ENCODE results near the gene ACKR2. TPM values are rescaled to one million over a fixed set of nuclear protein-coding genes. Genes with fewer than 3 reads are reported as not detected.
A peak's percentile ranks its signal among the peaks of the same experiment; 100 is the strongest.

ACKR2 gene
- total RNA-seq, 3 donors from 2014 or later, result 1.8 to 15.8 (median 6.9) TPM

GRCh38 chr3:42800251-42800650 lies 9.0 kb upstream of the ACKR2 start:
- Histone ChIP-seq H3K27me3 (no peaks in the 10 kb centered on the region), H3K36me3 (no peaks in the 10 kb centered on the region), H3K4me1 (peaks cover 0 to 11% of the 10 kb centered on the region in 2 donors), H3K9me3 (no peaks in the 10 kb centered on the region), H3K27ac (peak overlapping the region; percentile 10 to 36), H3K4me3 (no peak overlapping the region)
- DNase-seq (ENCODE audit: low spot score in 2 of 2), result no peak
- intact Hi-C loops (cut with DNase I; ENCODE audit: low total_unique reads), result no loop called here
- no peak for TF ChIP-seq POLR2A (IDR thresholded peaks at IDR 0.05)
- no peak for TF ChIP-seq POLR2AphosphoS5 (IDR thresholded peaks at IDR 0.05)
- TF ChIP-seq CTCF (IDR thresholded peaks at IDR 0.05), result no peak

GRCh38 chr3:42801048-42801620 lies 8.1 kb upstream of the ACKR2 start:
- no peak for DNase-seq (ENCODE audit: low spot score in 2 of 2)
- intact Hi-C loops (cut with DNase I; ENCODE audit: low total_unique reads), result no loop called here
- Histone ChIP-seq H3K9me3 (no peaks in the 10 kb centered on the region), H3K4me3 (peak overlapping the region in 1 of 3 donors; percentile 23), H3K4me1 (peaks cover 0 to 7% of the 10 kb centered on the region in 2 donors), H3K27ac (peak overlapping the region; percentile 36 to 45), H3K36me3 (no peaks in the 10 kb centered on the region), H3K27me3 (no peaks in the 10 kb centered on the region)
- TF ChIP-seq POLR2A (IDR thresholded peaks at IDR 0.05) (no peak), CTCF (IDR thresholded peaks at IDR 0.05) (no peak), POLR2AphosphoS5 (IDR thresholded peaks at IDR 0.05) (no peak)

- TF ChIP-seq POLR2AphosphoS5 (IDR thresholded peaks at IDR 0.05) (no peak), CTCF (IDR thresholded peaks at IDR 0.05) (no peak), POLR2A (IDR thresholded peaks at IDR 0.05) (no peak)
- Histone ChIP-seq H3K9me3 (no peaks in the 10 kb centered on the region), H3K27ac (peak overlapping the region in 1 of 2 donors; percentile 36), H3K27me3 (no peaks in the 10 kb centered on the region), H3K4me3 (no peak overlapping the region), H3K4me1 (peaks cover 0 to 7% of the 10 kb centered on the region in 2 donors), H3K36me3 (no peaks in the 10 kb centered on the region)
- DNase-seq (ENCODE audit: low spot score in 2 of 2), result no peak
- intact Hi-C loops (cut with DNase I; ENCODE audit: low total_unique reads), result no loop called here
Observed at GRCh38 chr3:42801784-42802183, 7.5 kb upstream of the ACKR2 start.

- TF ChIP-seq POLR2A (IDR thresholded peaks at IDR 0.05), result no peak
- TF ChIP-seq CTCF (IDR thresholded peaks at IDR 0.05), result no peak
- no peak for TF ChIP-seq POLR2AphosphoS5 (IDR thresholded peaks at IDR 0.05)
- no peaks in the 10 kb centered on the region for H3K36me3 ChIP-seq
- intact Hi-C loops (cut with DNase I; ENCODE audit: low total_unique reads), result no loop called here
- H3K9me3 ChIP-seq, result no peaks in the 10 kb centered on the region
- no peaks in the 10 kb centered on the region for H3K27me3 ChIP-seq
- peak overlapping the region; percentile 71 to 81 (median 81) for H3K4me3 ChIP-seq
- H3K4me1 ChIP-seq, result peaks cover 0 to 7% of the 10 kb centered on the region in 2 donors
- no peak for DNase-seq (ENCODE audit: low spot score in 2 of 2)
- peak overlapping the region; percentile 94 to 98 for H3K27ac ChIP-seq
Observed at GRCh38 chr3:42802876-42803413, 6.3 kb upstream of the ACKR2 start.

GRCh38 chr3:42803414-42804105 lies 5.7 kb upstream of the ACKR2 start:
- DNase-seq (ENCODE audit: low spot score in 2 of 2), result no peak
- Histone ChIP-seq H3K4me3 (peak overlapping the region; percentile 71 to 81 (median 81)), H3K27ac (peak overlapping the region; percentile 94 to 98), H3K36me3 (no peaks in the 10 kb centered on the region), H3K27me3 (no peaks in the 10 kb centered on the region), H3K9me3 (no peaks in the 10 kb centered on the region), H3K4me1 (peaks cover 0 to 7% of the 10 kb centered on the region in 2 donors)
- intact Hi-C loops (cut with DNase I; ENCODE audit: low total_unique reads), result no loop called here
- TF ChIP-seq POLR2AphosphoS5 (IDR thresholded peaks at IDR 0.05), result no peak
- no peak for TF ChIP-seq POLR2A (IDR thresholded peaks at IDR 0.05)
- TF ChIP-seq CTCF (IDR thresholded peaks at IDR 0.05), result no peak
